OCI-LY1 (cell line): ENCODE data around the gene CSMD2.

Source experiments
- CTCF ChIP-seq: fragments of 200-600 bp; sonication (generic), shearing (Covaris generic); IDR thresholded peaks from 2 replicates; pipeline ENCODE4 v1.5.1; 2017; ENCODE audit warnings: mild to moderate bottlenecking, antibody characterized with exemption, low read length, moderate library complexity, mixed read lengths
- EZH2 ChIP-seq: fragments of 200-600 bp; sonication (generic), shearing (Covaris generic); IDR thresholded peaks from 2 replicates; pipeline ENCODE4 v1.8.0; 2017; ENCODE audit warnings: borderline replicate concordance, mixed run types, mild to moderate bottlenecking, antibody characterized with exemption, low read length, moderate library complexity, mixed read lengths

GRCh38 chr1:33586795-33587194 is 578.2 kb downstream of the CSMD2 start:
- TF ChIP-seq CTCF, result no peak
- no peak for TF ChIP-seq EZH2
